ENCODE measurements around the gene SLC2A2. TPM values are rescaled to one million over a fixed set of nuclear protein-coding genes. Genes with fewer than 3 reads are reported as not detected.

The SLC2A2 gene
- total and polyA plus RNA-seq, 3 experiments from 2014 or later: not detected

- no peaks in the 10 kb centered on the region for H3K4me1 ChIP-seq (ENCODE audit: insufficient read depth, low read length)
- CTCF ChIA-PET: no interaction called here
- DNase-seq: no peak
- H3K36me3 ChIP-seq (ENCODE audit: insufficient read depth, low read length): no peaks in the 10 kb centered on the region
- no peaks in the 10 kb centered on the region for H3K9me3 ChIP-seq (ENCODE audit: low read length)
- peaks cover 5 to 41% of the 10 kb centered on the region in 2 donors for H3K27me3 Mint-ChIP-seq
- H3K27me3 ChIP-seq (ENCODE audit: insufficient read depth, low read length, poor library complexity, severe bottlenecking): peaks cover 3% of the 10 kb centered on the region
- no peaks in the 10 kb centered on the region for H3K9me3 Mint-ChIP-seq
- H3K4me3 Mint-ChIP-seq: no peak overlapping the region
- no peaks in the 10 kb centered on the region for H3K4me1 Mint-ChIP-seq
- no peak overlapping the region for H3K4me3 ChIP-seq (ENCODE audit: low read length)
- no peaks in the 10 kb centered on the region for H3K36me3 Mint-ChIP-seq
- no peak overlapping the region for H3K27ac Mint-ChIP-seq
- H3K27ac ChIP-seq (ENCODE audit: low read depth, low read length): no peak overlapping the region
- POLR2A ChIA-PET: no interaction called here
Measured at GRCh38 chr3:171021377-171021776, 5.1 kb downstream of the SLC2A2 start.

DNA sequence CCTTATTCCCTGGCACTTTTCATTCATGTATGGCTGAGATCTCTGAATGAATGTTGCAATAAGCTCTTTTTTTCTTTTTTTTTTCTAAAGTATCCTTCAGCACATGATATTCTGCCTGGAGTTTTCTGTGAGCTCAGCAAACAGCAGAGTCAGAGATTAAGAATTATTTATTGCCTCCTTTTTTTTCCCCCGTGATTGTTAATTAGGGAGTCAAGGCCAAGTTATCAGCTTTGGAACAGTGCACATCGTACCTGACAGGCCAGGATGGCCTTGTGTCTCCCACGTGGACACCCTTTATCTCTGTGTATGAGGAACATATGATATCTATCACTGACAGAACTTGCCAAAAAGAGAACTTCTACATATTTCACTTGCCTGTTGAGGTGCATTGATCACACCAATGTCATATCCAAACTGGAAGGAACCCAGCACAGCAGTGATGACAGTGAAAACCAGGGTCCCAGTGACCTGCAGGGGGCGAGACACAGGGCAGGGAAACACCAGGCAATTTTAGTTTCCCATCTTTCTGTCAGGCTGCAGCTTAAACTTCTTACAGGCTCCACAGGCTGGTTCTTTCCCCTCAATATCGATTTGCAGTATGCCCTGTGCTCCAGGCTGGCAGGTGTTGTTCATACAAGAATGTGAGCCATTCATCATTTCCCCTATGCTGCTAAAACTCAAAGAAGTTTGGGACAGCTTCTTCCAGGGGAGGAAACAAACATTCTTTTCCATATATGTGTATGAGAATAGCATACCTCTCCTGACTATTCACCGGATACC is 8.2 kb downstream of the SLC2A2 start:
- Histone ChIP-seq H3K9me3 (ENCODE audit: low read length) (no peaks in the 10 kb centered on the region), H3K27ac (ENCODE audit: low read depth, low read length) (no peak overlapping the region), H3K4me1 (ENCODE audit: insufficient read depth, low read length) (no peaks in the 10 kb centered on the region), H3K36me3 (ENCODE audit: insufficient read depth, low read length) (no peaks in the 10 kb centered on the region), H3K4me3 (ENCODE audit: low read length) (no peak overlapping the region), H3K27me3 (ENCODE audit: insufficient read depth, low read length, poor library complexity, severe bottlenecking) (peaks cover 3% of the 10 kb centered on the region)
- no peaks in the 10 kb centered on the region for H3K9me3 Mint-ChIP-seq
- no peaks in the 10 kb centered on the region for H3K36me3 Mint-ChIP-seq
- no peak overlapping the region for H3K4me3 Mint-ChIP-seq
- CTCF ChIA-PET: no interaction called here
- no peak overlapping the region for H3K27ac Mint-ChIP-seq
- DNase-seq: no peak
- POLR2A ChIA-PET: no interaction called here
- no peaks in the 10 kb centered on the region for H3K4me1 Mint-ChIP-seq
- H3K27me3 Mint-ChIP-seq: peaks cover 5 to 40% of the 10 kb centered on the region in 2 donors

GRCh38 chr3:171013822-171014748 is 12.4 kb downstream of the SLC2A2 start:
- H3K27ac Mint-ChIP-seq: no peak overlapping the region
- H3K27me3 Mint-ChIP-seq: peaks cover 5 to 40% of the 10 kb centered on the region in 2 donors
- no peaks in the 10 kb centered on the region for H3K4me1 Mint-ChIP-seq
- no peak overlapping the region for H3K4me3 ChIP-seq (ENCODE audit: low read length)
- DNase-seq: no peak
- no peak overlapping the region for H3K4me3 Mint-ChIP-seq
- H3K4me1 ChIP-seq (ENCODE audit: insufficient read depth, low read length): no peaks in the 10 kb centered on the region
- ChIA-PET CTCF (no interaction called here), POLR2A (no interaction called here)
- no peaks in the 10 kb centered on the region for H3K27me3 ChIP-seq (ENCODE audit: insufficient read depth, low read length, poor library complexity, severe bottlenecking)
- no peaks in the 10 kb centered on the region for H3K9me3 Mint-ChIP-seq
- H3K36me3 ChIP-seq (ENCODE audit: insufficient read depth, low read length): no peaks in the 10 kb centered on the region
- H3K36me3 Mint-ChIP-seq: no peaks in the 10 kb centered on the region
- H3K27ac ChIP-seq (ENCODE audit: low read depth, low read length): no peak overlapping the region
- H3K9me3 ChIP-seq (ENCODE audit: low read length): no peaks in the 10 kb centered on the region

- no peaks in the 10 kb centered on the region for H3K27me3 ChIP-seq (ENCODE audit: insufficient read depth, low read length, poor library complexity, severe bottlenecking)
- Mint-ChIP-seq H3K36me3 (no peaks in the 10 kb centered on the region), H3K4me3 (no peak overlapping the region), H3K9me3 (no peaks in the 10 kb centered on the region), H3K27ac (no peak overlapping the region), H3K4me1 (no peaks in the 10 kb centered on the region), H3K27me3 (peaks cover 0 to 36% of the 10 kb centered on the region in 2 donors)
- ChIA-PET POLR2A (no interaction called here), CTCF (no interaction called here)
- no peaks in the 10 kb centered on the region for H3K9me3 ChIP-seq (ENCODE audit: low read length)
- no peak overlapping the region for H3K27ac ChIP-seq (ENCODE audit: low read depth, low read length)
- H3K4me3 ChIP-seq (ENCODE audit: low read length): no peak overlapping the region
- no peak for DNase-seq
- H3K36me3 ChIP-seq (ENCODE audit: insufficient read depth, low read length): no peaks in the 10 kb centered on the region
- no peaks in the 10 kb centered on the region for H3K4me1 ChIP-seq (ENCODE audit: insufficient read depth, low read length)
Measured at GRCh38 chr3:171011873-171012336, 14.6 kb downstream of the SLC2A2 start.

- Mint-ChIP-seq H3K4me1 (no peaks in the 10 kb centered on the region), H3K27ac (no peak overlapping the region), H3K9me3 (no peaks in the 10 kb centered on the region), H3K36me3 (no peaks in the 10 kb centered on the region), H3K27me3 (peaks cover 0 to 36% of the 10 kb centered on the region in 2 donors), H3K4me3 (no peak overlapping the region)
- POLR2A ChIA-PET: no interaction called here
- H3K27me3 ChIP-seq (ENCODE audit: insufficient read depth, low read length, poor library complexity, severe bottlenecking): no peaks in the 10 kb centered on the region
- no peak overlapping the region for H3K4me3 ChIP-seq (ENCODE audit: low read length)
- no peak for DNase-seq
- CTCF ChIA-PET: no interaction called here
- H3K36me3 ChIP-seq (ENCODE audit: insufficient read depth, low read length): no peaks in the 10 kb centered on the region
- H3K9me3 ChIP-seq (ENCODE audit: low read length): no peaks in the 10 kb centered on the region
- H3K4me1 ChIP-seq (ENCODE audit: insufficient read depth, low read length): no peaks in the 10 kb centered on the region
- no peak overlapping the region for H3K27ac ChIP-seq (ENCODE audit: low read depth, low read length)
Measured at GRCh38 chr3:171011109-171011872, 15.2 kb downstream of the SLC2A2 start.

GRCh38 chr3:171007316-171007715 is 19.2 kb downstream of the SLC2A2 start:
- no peak for DNase-seq
- POLR2A ChIA-PET: no interaction called here
- CTCF ChIA-PET: no interaction called here

DNA sequence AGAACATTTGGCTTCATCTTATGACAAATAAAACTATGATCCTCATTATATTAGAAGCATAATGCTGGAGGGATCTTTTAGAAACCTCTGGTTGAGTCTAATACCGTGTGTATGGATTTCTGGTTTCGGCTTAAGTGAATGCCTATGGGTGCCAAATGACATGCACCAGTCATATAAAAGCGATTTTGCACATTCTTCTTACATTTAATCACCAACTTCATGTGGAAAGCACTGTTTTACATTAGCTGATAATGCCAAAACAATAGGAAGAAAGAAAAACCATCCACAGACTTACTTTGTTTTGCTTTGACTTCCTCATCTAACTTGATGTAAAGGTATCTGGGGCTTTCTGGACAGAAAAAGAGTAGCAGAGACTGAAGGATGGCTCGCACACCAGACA is 20.9 kb downstream of the SLC2A2 start:
- Histone ChIP-seq H3K4me1 (ENCODE audit: insufficient read depth, low read length) (no peaks in the 10 kb centered on the region), H3K36me3 (ENCODE audit: insufficient read depth, low read length) (no peaks in the 10 kb centered on the region), H3K27me3 (ENCODE audit: insufficient read depth, low read length, poor library complexity, severe bottlenecking) (no peaks in the 10 kb centered on the region), H3K9me3 (ENCODE audit: low read length) (no peaks in the 10 kb centered on the region), H3K27ac (ENCODE audit: low read depth, low read length) (no peak overlapping the region), H3K4me3 (ENCODE audit: low read length) (no peak overlapping the region)
- Mint-ChIP-seq H3K4me3 (no peak overlapping the region), H3K27me3 (peaks cover 1 to 5% of the 10 kb centered on the region in 2 donors), H3K36me3 (no peaks in the 10 kb centered on the region), H3K9me3 (no peaks in the 10 kb centered on the region), H3K27ac (no peak overlapping the region), H3K4me1 (no peaks in the 10 kb centered on the region)
- POLR2A ChIA-PET: no interaction called here
- CTCF ChIA-PET: no interaction called here
- DNase-seq: no peak

More at GRCh38 chr3:171007316-171007715, 19.2 kb downstream of the SLC2A2 start:
- no peaks in the 10 kb centered on the region for H3K9me3 Mint-ChIP-seq
- no peak overlapping the region for H3K4me3 Mint-ChIP-seq
- peaks cover 1 to 19% of the 10 kb centered on the region in 2 donors for H3K27me3 Mint-ChIP-seq
- H3K4me1 ChIP-seq (ENCODE audit: insufficient read depth, low read length): no peaks in the 10 kb centered on the region
- no peaks in the 10 kb centered on the region for H3K4me1 Mint-ChIP-seq
- no peaks in the 10 kb centered on the region for H3K36me3 Mint-ChIP-seq
- no peaks in the 10 kb centered on the region for H3K9me3 ChIP-seq (ENCODE audit: low read length)
- H3K27me3 ChIP-seq (ENCODE audit: insufficient read depth, low read length, poor library complexity, severe bottlenecking): no peaks in the 10 kb centered on the region
- H3K4me3 ChIP-seq (ENCODE audit: low read length): no peak overlapping the region
- H3K27ac Mint-ChIP-seq: no peak overlapping the region
- no peak overlapping the region for H3K27ac ChIP-seq (ENCODE audit: low read depth, low read length)
- no peaks in the 10 kb centered on the region for H3K36me3 ChIP-seq (ENCODE audit: insufficient read depth, low read length)
